H1 (cell line): Measurements from ENCODE around the gene MEF2C. TPM values are rescaled to one million over a fixed set of nuclear protein-coding genes. Genes with fewer than 3 reads are reported as not detected.

Source experiments
- CTCF ChIA-PET: fragments of 300-600 bp; sonication (Branson Sonifier 250); formaldehyde crosslinking; loops from one replicate; lab custom pipeline; 2021; ENCODE audit not compliant: partially characterized antibody; lab: Charles Lee
- POLR2A ChIA-PET: fragments of 300-600 bp; sonication (Branson Sonifier 250); formaldehyde crosslinking; loops from one replicate; lab custom pipeline; 2021; ENCODE audit warnings: inconsistent platforms; ENCODE audit not compliant: partially characterized antibody; lab: Charles Lee
- DNase-seq, 2 experiments: peaks; one replicate each; pipeline versions ENCODE4 v3.0.0 to v3.0.0-alpha.2; 2010 to 2022; ENCODE audit warnings: low spot score in 2 of 2, low read depth in 1 of 2, mixed read lengths in 1 of 2
- FAIRE-seq: peaks from 2 replicates; lab custom pipeline; 2011; peaks lifted over from hg19 to GRCh38; lab: Jason Lieb, UNC
- H2AFZ ChIP-seq: 2 replicates; pipeline ENCODE4 v1.8.1; 2012; ENCODE audit warnings: low read length, inconsistent platforms
- H2AK5ac ChIP-seq: 2 replicates; pipeline ENCODE4 v1.6.1; 2013; ENCODE audit warnings: low read depth, low read length
- H2BK120ac ChIP-seq: replicated peaks from 2 replicates; pipeline ENCODE3; 2013; ENCODE audit warnings: low read depth, low read length, inconsistent platforms
- H2BK12ac ChIP-seq: 2 replicates; pipeline ENCODE4 v1.6.1; 2013; ENCODE audit warnings: low read depth, low read length
- H2BK15ac ChIP-seq: 2 replicates; pipeline ENCODE4 v1.6.1; 2013; ENCODE audit warnings: low read length
- H2BK20ac ChIP-seq: 2 replicates; pipeline ENCODE4 v1.6.1; 2013; ENCODE audit warnings: low read length
- H2BK5ac ChIP-seq: 2 replicates; pipeline ENCODE4 v1.6.1; 2013; ENCODE audit warnings: low read depth, low read length
- H3K14ac ChIP-seq: 2 replicates; pipeline ENCODE4 v1.6.1; 2013; ENCODE audit warnings: inconsistent platforms; ENCODE audit not compliant: insufficient read length
- H3K18ac ChIP-seq: 2 replicates; pipeline ENCODE4 v1.6.1; 2013; ENCODE audit warnings: low read length; ENCODE audit errors: extremely low read depth
- H3K23ac ChIP-seq: 2 replicates; pipeline ENCODE4 v1.6.1; 2013; ENCODE audit warnings: inconsistent platforms; ENCODE audit not compliant: insufficient read length
- H3K23me2 ChIP-seq: 2 replicates; pipeline ENCODE4 v1.6.1; 2013; ENCODE audit warnings: low read depth, low read length
- H3K27ac ChIP-seq: 2 replicates; pipeline ENCODE4 v1.6.1; 2011; ENCODE audit warnings: low read depth, low read length, inconsistent platforms
- H3K27me3 ChIP-seq, 4 experiments: replicated peaks in 1 of 4; 1 replicate in 1 of 4; 2 replicates in 3 of 4; pipeline versions ENCODE4 v1.6.1 to v1.8.1; 2011 to 2013; ENCODE audit warnings: low read length in 3 of 4, mild to moderate bottlenecking in 3 of 4, inconsistent platforms in 2 of 4, mixed read lengths in 2 of 4, moderate library complexity in 1 of 4; ENCODE audit not compliant: control insufficient read depth in 3 of 4, insufficient read depth in 3 of 4; ENCODE audit errors: extremely low read depth in 1 of 4
- H3K36me3 ChIP-seq, 4 experiments: 2 replicates each; pipeline versions ENCODE4 v1.6.1 to v1.8.1; 2011 to 2013; ENCODE audit warnings: mild to moderate bottlenecking in 4 of 4, low read length in 3 of 4, moderate library complexity in 2 of 4, control low read depth in 1 of 4, inconsistent platforms in 1 of 4; ENCODE audit not compliant: insufficient read depth in 4 of 4, control insufficient read depth in 2 of 4
- H3K4ac ChIP-seq: replicated peaks from 2 replicates; pipeline ENCODE3; 2013; ENCODE audit warnings: low read length, low read depth, mixed read lengths, inconsistent platforms; ENCODE audit not compliant: insufficient read length
- H3K4me1 ChIP-seq, 4 experiments: replicated peaks in 1 of 4; 1 replicate in 1 of 4; 2 replicates in 3 of 4; pipeline versions ENCODE4 v1.6.1 to v1.8.1; 2011 to 2013; ENCODE audit warnings: low read length in 3 of 4, inconsistent platforms in 2 of 4, mixed read lengths in 1 of 4; ENCODE audit not compliant: insufficient read depth in 4 of 4, control insufficient read depth in 3 of 4
- H3K4me2 ChIP-seq, 2 experiments: 2 replicates each; pipeline versions ENCODE4 v1.6.1 to v1.8.1; 2011 to 2013; ENCODE audit warnings: low read depth in 2 of 2, low read length in 2 of 2, control low read depth in 1 of 2, inconsistent platforms in 1 of 2, mild to moderate bottlenecking in 1 of 2; ENCODE audit not compliant: insufficient read depth in 1 of 2
- H3K4me3 ChIP-seq, 4 experiments: fragments of 200-600, 300-600 bp in 1 of 4; sonication (generic), shearing (Covaris generic), sonication (Bioruptor Twin) in 1 of 4; 2 replicates each; pipeline versions ENCODE4 v1.5.1 to v1.8.1; 2011 to 2016; ENCODE audit warnings: low read length in 4 of 4, low read depth in 3 of 4, control low read depth in 2 of 4, inconsistent platforms in 2 of 4, mild to moderate bottlenecking in 2 of 4, mixed read lengths in 1 of 4, moderate library complexity in 1 of 4; ENCODE audit not compliant: insufficient read depth in 2 of 4; ENCODE audit errors: extremely low read depth in 1 of 4
- H3K56ac ChIP-seq: replicated peaks from 2 replicates; pipeline ENCODE3; 2013; ENCODE audit warnings: low read depth, mild to moderate bottlenecking, mixed read lengths, low read length, inconsistent platforms; ENCODE audit not compliant: insufficient read length
- H3K79me1 ChIP-seq: 2 replicates; pipeline ENCODE4 v1.6.1; 2013; ENCODE audit warnings: low read depth, low read length, control low read depth
- H3K79me2 ChIP-seq, 2 experiments: 2 replicates each; pipeline versions ENCODE4 v1.6.1 to v1.8.1; 2012 to 2013; ENCODE audit warnings: low read length in 2 of 2, mild to moderate bottlenecking in 2 of 2, inconsistent platforms in 1 of 2; ENCODE audit not compliant: insufficient read depth in 2 of 2, control insufficient read depth in 1 of 2
- H3K9ac ChIP-seq, 4 experiments: replicated peaks in 1 of 4; 1 replicate in 1 of 4; 2 replicates in 3 of 4; pipeline versions ENCODE4 v1.6.1 to v1.8.1; 2011 to 2013; ENCODE audit warnings: low read depth in 3 of 4, low read length in 3 of 4, control low read depth in 2 of 4, mild to moderate bottlenecking in 2 of 4, moderate library complexity in 2 of 4, inconsistent platforms in 1 of 4; ENCODE audit errors: extremely low read depth in 1 of 4
- H3K9me3 ChIP-seq, 2 experiments: 2 replicates each; pipeline versions ENCODE4 v1.6.1 to v1.8.1; 2012 to 2013; ENCODE audit warnings: mild to moderate bottlenecking in 2 of 2, moderate library complexity in 2 of 2, control low read depth in 1 of 2, inconsistent platforms in 1 of 2, low read depth in 1 of 2, low read length in 1 of 2, mixed read lengths in 1 of 2; ENCODE audit not compliant: insufficient read depth in 2 of 2
- H4K20me1 ChIP-seq, 2 experiments: replicated peaks in 1 of 2; 2 replicates each; pipeline versions ENCODE3 to v1.8.1; 2011 to 2013; ENCODE audit warnings: inconsistent platforms in 2 of 2, low read length in 2 of 2, mild to moderate bottlenecking in 1 of 2; ENCODE audit not compliant: insufficient read depth in 2 of 2, control insufficient read depth in 1 of 2
- H4K5ac ChIP-seq: 2 replicates; pipeline ENCODE4 v1.6.1; 2013; ENCODE audit warnings: low read length, low read depth, mixed read lengths, inconsistent platforms; ENCODE audit not compliant: insufficient read length
- H4K8ac ChIP-seq: 2 replicates; pipeline ENCODE4 v1.8.0; 2013; ENCODE audit warnings: mild to moderate bottlenecking, moderate library complexity, low read length, inconsistent platforms; ENCODE audit not compliant: insufficient read depth; ENCODE audit errors: extremely low read depth
- H4K91ac ChIP-seq: replicated peaks from 2 replicates; pipeline ENCODE3; 2013; ENCODE audit warnings: low read length, mixed read lengths, inconsistent platforms; ENCODE audit not compliant: insufficient read length
- CEBPB ChIP-seq: IDR thresholded peaks from 2 replicates; pipeline ENCODE4 v1.6.1; 2012; ENCODE audit warnings: low read depth, low read length
- CHD1 ChIP-seq: IDR thresholded peaks from 2 replicates; pipeline ENCODE4 v1.6.1; 2012; ENCODE audit warnings: low read depth, low read length, improper control_type of control experiment
- PHF8 ChIP-seq: fragments of 200-600 bp; sonication (generic); conservative IDR thresholded peaks from 2 replicates; pipeline ENCODE4 v1.7.1; 2012; ENCODE audit warnings: low read depth, mild to moderate bottlenecking, inconsistent platforms, low read length, moderate library complexity
- RAD21 ChIP-seq, 2 experiments: IDR thresholded peaks in 1 of 2; conservative IDR thresholded peaks in 1 of 2; 2 replicates each; pipeline ENCODE4 v1.6.1; 2011; ENCODE audit warnings: low read depth in 2 of 2, low read length in 2 of 2, improper control_type of control experiment in 1 of 2, inconsistent platforms in 1 of 2, mild to moderate bottlenecking in 1 of 2, moderate library complexity in 1 of 2
- WGBS, 2 experiments: shearing (Covaris generic) in 1 of 2; methylation state at CpG; one replicate each; pipeline versions ENCODE4 v1.1.6 to v1.1.7; 2013 to 2015; ENCODE audit warnings: low lambda C conversion rate in 2 of 2, mixed read lengths in 2 of 2, inconsistent platforms in 1 of 2, low coverage in 1 of 2, missing lambda C conversion rate in 1 of 2; ENCODE audit not compliant: insufficient replicate concordance in 2 of 2, insufficient coverage in 1 of 2, insufficient read length in 1 of 2; ENCODE audit errors: extremely low coverage in 1 of 2, missing lambda C conversion rate in 1 of 2; 5-methylcytosine and 5-hydroxymethylcytosine counted together
- polyA plus RNA-seq, 7 experiments: library from polyadenylated mRNA; depleted of rRNA in 3 of 7; stranded (reverse) in 5 of 7; unstranded in 2 of 7; fragments of >200 nt in 5 of 7; fragments of 200-250 nt in 2 of 7; gene quantifications; 1 replicate in 5 of 7; 2 replicates in 1 of 7; 4 replicates in 1 of 7; pipeline versions ENCODE4 v1.2.1 to v1.2.3, GENCODE V29; 2011 to 2013; ENCODE audit warnings: missing spikeins in 2 of 7, mixed read lengths in 2 of 7
- total RNA-seq: library from RNA; stranded (reverse); fragmentation: NEBNext Ultra II Directional; extraction: Animal tissue kit (Norgen Biotek cat#: 25700); gene quantifications from 2 replicates; pipeline ENCODE4 v1.2.1, GENCODE V29; 2021

Gene MEF2C
- total and polyA plus RNA-seq, 2 of the 8 experiments (the other 6 are each of a cell fraction or from before 2014, with no cell fraction given) = 0.59 to 0.99 TPM

- DNase-seq (no peak), FAIRE-seq (no peak)
- H3K14ac ChIP-seq = no peak overlapping the region
- no peak overlapping the region for H2BK20ac ChIP-seq
- POLR2A ChIA-PET = no interaction called here
- 39% methylated on average over 2 of the region's 2 CpGs; no CpG with 5 or more reads in 1 of the 2 experiments for WGBS, 2 experiments
- H3K27me3 ChIP-seq = peaks cover 0 to 2% (median 0%) of the 10 kb centered on the region in 4 experiments; a peak in 1 of 7 replicates
- H2BK12ac ChIP-seq = no peak overlapping the region
- H3K18ac ChIP-seq = no peak overlapping the region
- H4K91ac ChIP-seq = no peak overlapping the region
- H3K4me1 ChIP-seq = peaks cover 2 to 3% (median 3%) of the 10 kb centered on the region in 4 experiments; a peak in 6 of 7 replicates
- no peak overlapping the region for H3K23ac ChIP-seq
- H3K9me3 ChIP-seq = no peaks in the 10 kb centered on the region
- no peak overlapping the region for H3K56ac ChIP-seq
- no peak overlapping the region for H4K5ac ChIP-seq
- no peak overlapping the region for H2AK5ac ChIP-seq
- no peak overlapping the region for H3K9ac ChIP-seq
- CTCF ChIA-PET = interaction anchor here (0.7 to 9.0 kb wide), 14 partner anchors 11 to 1703 kb away, joined by 3 to 86 read pairs (median 6); no protein-coding TSS in a partner anchor
- no peak overlapping the region for H3K4me2 ChIP-seq
- H4K20me1 ChIP-seq = no peaks in the 10 kb centered on the region
- H2AFZ ChIP-seq = no peak overlapping the region
- TF ChIP-seq PHF8 (no peak), RAD21 (IDR thresholded peaks at IDR 0.05 in 1 of 2, conservative IDR thresholded peaks at IDR 0.05 in 1 of 2; ENCODE audit: low read depth in 2 of 2, low read length in 2 of 2) (peak; percentile 47), CEBPB (no peak), CHD1 (no peak)
- no peaks in the 10 kb centered on the region for H3K79me2 ChIP-seq
- no peaks in the 10 kb centered on the region for H3K79me1 ChIP-seq
- no peaks in the 10 kb centered on the region for H3K36me3 ChIP-seq
- no peak overlapping the region for H3K4me3 ChIP-seq
- no peaks in the 10 kb centered on the region for H3K23me2 ChIP-seq
- no peak overlapping the region for H3K4ac ChIP-seq
- no peak overlapping the region for H2BK15ac ChIP-seq
- no peak overlapping the region for H3K27ac ChIP-seq
- H2BK5ac ChIP-seq = no peak overlapping the region
- H4K8ac ChIP-seq = no peak overlapping the region
- H2BK120ac ChIP-seq = no peak overlapping the region
Measured at GRCh38 chr5:88724201-88724600, 158.8 kb downstream of the MEF2C start.
